Measurements from ENCODE around the gene RPL37A.

The RPL37A gene
- long read RNA-seq, donor 1, transcript RPL37A-208 (2 exons, 2,225 nt): minor isoform, 24 of 3,443 reads
- long read RNA-seq, donor 1, transcript RPL37A-209 (3 exons, 1,701 nt): minor isoform, 37 of 3,443 reads
- long read RNA-seq, donor 1, transcript RPL37A-210 (4 exons, 3,647 nt): major isoform, 2,709 of 3,443 reads
- long read RNA-seq, donor 1, transcript RPL37A-201 (3 exons, 742 nt): minor isoform, 492 of 3,443 reads
- long read RNA-seq, donor 1, partial matches to known transcripts: 82 of 3,443 reads
- long read RNA-seq, donor 1, other reads (novel, unspliced or antisense): 88 of 3,443 reads
- long read RNA-seq, donor 2, transcript RPL37A-209 (3 exons, 1,701 nt): minor isoform, 20 of 2,155 reads
- long read RNA-seq, donor 2, transcript RPL37A-208 (2 exons, 2,225 nt): minor isoform, 15 of 2,155 reads
- long read RNA-seq, donor 2, transcript RPL37A-201 (3 exons, 742 nt): minor isoform, 350 of 2,155 reads
- long read RNA-seq, donor 2, transcript RPL37A-210 (4 exons, 3,647 nt): major isoform, 1,613 of 2,155 reads
- long read RNA-seq, donor 2, partial matches to known transcripts: 87 of 2,155 reads
- long read RNA-seq, donor 2, other reads (novel, unspliced or antisense): 59 of 2,155 reads
- long read RNA-seq, donor 3, transcript RPL37A-210 (4 exons, 3,647 nt): major isoform, 781 of 991 reads
- long read RNA-seq, donor 3, transcript RPL37A-201 (3 exons, 742 nt): minor isoform, 138 of 991 reads
- long read RNA-seq, donor 3, transcript RPL37A-209 (3 exons, 1,701 nt): minor isoform, 10 of 991 reads
- long read RNA-seq, donor 3, partial matches to known transcripts: 19 of 991 reads
- long read RNA-seq, donor 3, other reads (novel, unspliced or antisense): 36 of 991 reads
- long read RNA-seq, donor 4, transcript RPL37A-208 (2 exons, 2,225 nt): minor isoform, 9 of 1,849 reads
- long read RNA-seq, donor 4, transcript RPL37A-209 (3 exons, 1,701 nt): minor isoform, 12 of 1,849 reads
- long read RNA-seq, donor 4, transcript RPL37A-201 (3 exons, 742 nt): minor isoform, 267 of 1,849 reads
- long read RNA-seq, donor 4, transcript RPL37A-210 (4 exons, 3,647 nt): major isoform, 1,459 of 1,849 reads
- long read RNA-seq, donor 4, partial matches to known transcripts: 36 of 1,849 reads
- long read RNA-seq, donor 4, other reads (novel, unspliced or antisense): 58 of 1,849 reads
- long read RNA-seq, donor 5, transcript RPL37A-201 (3 exons, 742 nt): minor isoform, 216 of 1,893 reads
- long read RNA-seq, donor 5, transcript RPL37A-209 (3 exons, 1,701 nt): minor isoform, 29 of 1,893 reads
- long read RNA-seq, donor 5, transcript RPL37A-208 (2 exons, 2,225 nt): minor isoform, 5 of 1,893 reads
- long read RNA-seq, donor 5, transcript RPL37A-210 (4 exons, 3,647 nt): major isoform, 1,545 of 1,893 reads
- long read RNA-seq, donor 5, partial matches to known transcripts: 42 of 1,893 reads
- long read RNA-seq, donor 5, other reads (novel, unspliced or antisense): 52 of 1,893 reads
- long read RNA-seq, donor 6, transcript RPL37A-201 (3 exons, 742 nt): minor isoform, 450 of 1,801 reads
- long read RNA-seq, donor 6, transcript RPL37A-210 (4 exons, 3,647 nt): major isoform, 1,222 of 1,801 reads
- long read RNA-seq, donor 6, transcript RPL37A-207 (2 exons, 2,082 nt): minor isoform, 8 of 1,801 reads
- long read RNA-seq, donor 6, transcript RPL37A-209 (3 exons, 1,701 nt): minor isoform, 18 of 1,801 reads
- long read RNA-seq, donor 6, partial matches to known transcripts: 61 of 1,801 reads
- long read RNA-seq, donor 6, other reads (novel, unspliced or antisense): 34 of 1,801 reads
- long read RNA-seq, donor 7, transcript RPL37A-209 (3 exons, 1,701 nt): minor isoform, 36 of 2,559 reads
- long read RNA-seq, donor 7, transcript RPL37A-201 (3 exons, 742 nt): minor isoform, 412 of 2,559 reads
- long read RNA-seq, donor 7, transcript RPL37A-210 (4 exons, 3,647 nt): major isoform, 1,919 of 2,559 reads
- long read RNA-seq, donor 7, transcript RPL37A-208 (2 exons, 2,225 nt): minor isoform, 11 of 2,559 reads
- long read RNA-seq, donor 7, partial matches to known transcripts: 83 of 2,559 reads
- long read RNA-seq, donor 7, other reads (novel, unspliced or antisense): 85 of 2,559 reads
- long read RNA-seq, donor 8, transcript RPL37A-207 (2 exons, 2,082 nt): minor isoform, 6 of 1,561 reads
- long read RNA-seq, donor 8, transcript RPL37A-201 (3 exons, 742 nt): minor isoform, 198 of 1,561 reads
- long read RNA-seq, donor 8, transcript RPL37A-210 (4 exons, 3,647 nt): major isoform, 1,261 of 1,561 reads
- long read RNA-seq, donor 8, transcript RPL37A-209 (3 exons, 1,701 nt): minor isoform, 12 of 1,561 reads
- long read RNA-seq, donor 8, partial matches to known transcripts: 28 of 1,561 reads
- long read RNA-seq, donor 8, other reads (novel, unspliced or antisense): 49 of 1,561 reads

DNA sequence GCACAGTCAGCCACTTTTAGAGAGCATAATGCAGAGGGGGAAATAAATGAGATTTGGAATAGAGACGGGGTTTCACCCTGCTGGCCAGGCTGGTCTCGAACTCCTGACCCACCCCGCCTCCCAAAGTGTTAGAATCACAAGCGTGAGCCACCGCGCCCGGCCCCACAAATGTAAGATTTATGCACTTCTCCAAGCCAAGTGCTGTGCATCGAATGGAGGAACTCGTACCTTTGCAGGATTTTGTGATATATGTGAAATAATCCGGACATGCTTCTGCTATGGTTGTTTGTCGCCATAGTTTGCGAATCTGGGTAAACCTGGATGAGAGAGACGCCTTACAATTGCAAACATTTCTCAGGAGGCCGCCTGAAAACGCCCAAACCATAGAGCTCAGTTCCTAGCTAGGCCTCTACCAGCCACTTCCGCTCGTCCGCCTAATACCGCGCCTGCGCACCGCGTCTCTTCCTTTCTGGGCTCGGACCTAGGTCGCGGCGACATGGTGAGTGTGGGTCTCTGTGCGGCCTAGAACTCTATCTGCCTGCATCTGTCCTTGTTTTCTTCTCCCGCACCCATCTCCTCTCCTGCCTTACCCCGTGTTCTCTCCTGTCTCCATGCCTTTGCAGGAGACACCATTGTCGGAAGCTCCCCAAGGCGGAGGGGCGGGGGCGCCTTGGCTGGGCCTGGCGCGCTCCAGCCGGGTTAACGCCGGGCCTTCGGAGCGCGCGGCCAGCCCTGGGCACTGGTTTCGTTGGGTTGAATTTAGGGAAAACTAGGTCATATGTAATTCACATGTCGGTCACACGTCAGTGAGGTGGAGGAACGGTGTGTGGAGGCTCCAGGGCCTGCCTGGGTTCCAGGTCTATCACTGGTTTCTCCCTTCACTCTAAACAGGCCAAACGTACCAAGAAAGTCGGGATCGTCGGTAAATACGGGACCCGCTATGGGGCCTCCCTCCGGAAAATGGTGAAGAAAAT, at the start of gene RPL37A:
Gene RPL37A (plus strand): TSS at position 466 of the 974 bp plus-strand sequence. CDS start 31 bp downstream, at position 497.
- peak; percentile 96 for DNase-seq

GRCh38 chr2:216450346-216450745, 48.3 kb upstream of the RPL37A start:
- DNase-seq: no peak

- no peak for DNase-seq
These were observed 47.9 kb upstream of the RPL37A start for GRCh38 chr2:216450784-216451183.

GRCh38 chr2:216453955-216454614, 44.6 kb upstream of the RPL37A start:
- no peak for DNase-seq

DNA sequence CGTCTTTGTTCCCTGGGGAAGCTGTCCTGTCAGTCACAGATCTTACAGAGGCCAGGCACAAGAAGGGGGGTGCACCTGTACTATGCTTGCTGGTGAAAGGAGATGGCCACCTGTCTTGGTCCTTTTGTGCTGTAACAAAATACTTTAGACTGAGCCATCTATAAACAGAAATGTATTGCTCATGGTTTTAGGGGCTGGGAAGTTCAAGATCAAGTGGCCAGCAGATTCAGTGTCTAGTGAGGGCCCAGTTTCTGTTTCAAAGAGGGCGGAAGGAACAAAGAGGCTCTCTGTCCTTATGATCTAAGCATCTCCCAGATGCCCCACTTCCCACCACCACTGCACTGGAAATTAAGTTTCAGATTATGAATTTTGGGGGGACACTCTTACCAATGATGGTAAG, 35.5 kb upstream of the RPL37A start:
- DNase-seq: no peak

DNA sequence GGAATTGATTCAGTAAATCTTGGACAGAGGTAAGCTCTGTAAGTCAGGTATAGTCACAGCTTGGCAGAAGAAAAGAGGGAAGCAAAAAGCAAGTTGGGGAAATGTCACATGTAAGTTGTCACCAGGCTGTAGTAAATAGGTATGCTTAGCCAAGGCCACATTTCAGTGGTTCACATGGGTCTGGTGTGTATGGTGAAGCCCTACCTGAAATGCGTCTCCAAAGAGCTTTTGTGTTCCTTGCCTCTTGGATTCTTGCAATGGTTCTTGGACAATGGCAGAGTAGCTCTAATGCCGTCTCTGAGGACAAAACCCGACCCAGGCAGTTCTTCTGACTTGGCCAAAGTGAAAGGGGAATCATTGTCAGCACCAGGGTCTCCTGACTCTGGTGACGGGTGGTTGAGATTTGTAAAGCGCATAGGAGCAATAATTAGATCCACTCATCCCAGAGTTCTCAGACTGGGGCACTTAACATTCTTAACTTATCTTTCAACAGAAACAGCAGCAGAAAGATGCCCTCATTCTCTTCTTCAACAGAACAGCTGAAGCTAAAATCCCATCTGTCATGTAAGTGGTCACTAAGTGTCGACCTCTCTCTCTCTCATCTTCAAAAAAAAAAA, 34.4 kb upstream of the RPL37A start:
- no peak for DNase-seq

GRCh38 chr2:216465579-216466195, 33.0 kb upstream of the RPL37A start:
- DNase-seq: no peak

- no peak for DNase-seq
These were observed 30.8 kb upstream of the RPL37A start for GRCh38 chr2:216467845-216468244.

DNA sequence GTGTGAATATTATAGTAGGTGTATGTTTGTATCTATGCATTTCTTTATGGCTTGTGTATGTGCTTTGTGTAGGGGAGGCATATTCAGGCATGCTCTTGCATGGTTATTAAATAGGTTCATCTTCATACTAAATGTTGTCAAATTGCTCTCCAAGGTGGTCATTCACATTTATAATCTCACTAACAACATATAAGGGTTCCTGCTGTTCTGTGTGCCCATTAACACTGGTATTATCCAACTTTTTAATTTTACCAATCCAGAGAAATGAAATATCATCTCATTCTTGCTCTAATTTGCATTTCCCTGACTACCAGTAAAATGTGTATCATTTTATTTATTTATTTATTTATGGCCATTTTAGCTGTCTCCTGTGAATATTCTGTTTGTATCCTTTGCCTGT, 29.0 kb upstream of the RPL37A start:
- no peak for DNase-seq

DNA sequence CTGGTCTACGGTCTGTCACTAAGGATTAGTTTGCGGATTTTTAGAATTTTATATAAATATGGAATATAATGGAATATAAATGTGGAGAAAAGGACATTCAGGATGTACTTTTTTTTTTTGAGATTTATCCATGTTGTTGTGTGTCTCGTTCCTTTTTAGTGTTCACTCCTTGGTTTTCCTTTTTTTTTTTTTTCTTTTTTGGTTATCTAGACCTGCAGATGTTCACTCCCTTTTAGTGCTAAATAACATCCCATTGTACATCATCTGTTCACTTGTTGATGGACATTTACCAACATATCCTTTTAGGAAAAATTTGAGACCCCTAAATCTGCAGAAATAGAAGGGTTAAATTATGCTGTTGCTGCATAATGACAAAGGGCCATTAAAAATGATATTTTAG, 25.5 kb upstream of the RPL37A start:
- no peak for DNase-seq

DNA sequence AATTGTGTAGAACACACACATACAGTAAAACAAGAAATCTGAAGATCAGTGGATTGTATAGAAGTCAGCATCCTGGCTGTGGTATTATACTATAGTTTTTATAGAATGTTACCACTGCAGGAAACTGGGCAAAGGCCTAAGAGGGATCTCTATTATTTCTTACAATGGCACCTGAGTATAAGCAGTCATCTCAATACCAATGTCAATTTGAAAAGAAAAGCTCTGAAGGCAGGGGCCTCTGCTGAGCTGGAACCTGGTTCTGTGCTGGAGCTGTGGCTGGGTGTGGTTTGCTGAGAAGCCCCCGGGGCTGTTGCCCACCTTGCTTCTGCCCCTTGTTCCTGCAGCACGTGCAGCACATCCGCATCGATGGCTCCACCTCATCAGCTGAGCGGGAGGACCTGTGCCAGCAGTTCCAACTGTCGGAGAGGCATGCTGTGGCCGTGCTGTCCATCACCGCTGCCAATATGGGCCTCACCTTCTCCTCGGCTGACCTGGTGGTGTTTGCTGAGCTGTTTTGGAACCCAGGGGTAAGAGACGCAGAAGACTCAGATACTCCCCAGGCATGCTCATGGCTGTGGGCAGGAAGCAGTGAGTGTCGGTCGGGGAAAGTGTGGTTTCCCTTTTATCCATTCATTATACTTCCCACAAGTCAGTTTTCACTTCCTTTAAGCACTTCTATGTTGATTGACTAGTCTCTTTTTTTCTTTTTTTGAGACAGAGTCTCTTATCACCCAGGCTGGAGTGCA, 23.5 kb upstream of the RPL37A start:
- no peak for DNase-seq

- no peak for DNase-seq
These were observed 22.9 kb upstream of the RPL37A start for GRCh38 chr2:216475767-216476166.

DNA sequence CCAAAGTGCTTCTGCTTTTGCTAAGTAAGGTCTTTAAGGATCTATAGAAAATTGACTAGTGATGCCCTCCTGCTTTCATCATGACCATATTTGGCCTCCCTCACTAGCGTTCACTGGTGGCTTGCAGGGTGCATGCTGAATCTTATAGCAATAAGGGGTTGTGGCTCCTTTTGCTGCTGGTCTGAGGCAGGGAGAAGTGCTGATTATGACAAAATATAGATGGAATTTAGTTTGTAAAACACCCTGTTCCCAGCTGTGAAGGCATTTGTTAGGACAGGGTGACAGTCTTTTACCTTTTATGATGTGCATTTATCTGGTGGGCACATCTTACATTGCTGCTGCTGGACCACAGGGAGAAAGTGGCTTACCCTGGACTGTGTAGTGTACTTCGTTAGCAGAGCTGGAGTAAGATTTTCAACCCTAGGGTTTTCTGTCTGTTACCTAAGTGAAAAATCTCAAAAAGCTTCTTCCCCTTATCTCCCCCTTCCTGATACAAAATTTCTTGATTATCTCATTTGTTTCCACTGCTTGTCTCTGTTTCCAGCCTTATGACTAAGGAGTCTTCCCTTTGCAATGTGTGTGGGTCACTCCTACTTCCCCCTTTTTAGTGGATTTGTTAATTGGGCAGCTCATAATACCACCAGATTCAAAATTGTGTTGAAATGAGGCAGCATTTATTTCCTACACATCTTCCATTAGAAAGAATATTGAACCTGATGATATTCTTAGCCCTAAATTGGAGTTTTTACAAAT, 21.2 kb upstream of the RPL37A start:
- DNase-seq: no peak

DNA sequence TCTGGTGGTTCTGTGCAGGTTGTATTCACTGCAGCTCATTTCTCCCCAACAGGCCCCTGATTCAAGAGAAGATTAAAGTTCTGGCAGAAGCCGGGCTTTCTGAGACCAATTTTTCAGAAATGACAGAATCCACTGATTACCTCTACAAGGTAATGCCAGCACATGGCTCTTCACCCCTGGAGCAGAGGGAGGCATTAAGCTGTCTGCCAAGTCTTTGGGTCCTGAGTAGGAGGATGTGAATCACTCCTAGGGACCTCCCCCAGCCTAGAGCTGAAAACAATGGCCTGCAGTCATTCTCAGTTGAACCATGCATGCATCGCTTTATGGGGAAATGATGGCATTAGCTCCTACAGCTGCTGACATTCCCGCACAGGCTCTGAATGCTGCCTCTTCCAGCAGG, 20.5 kb upstream of the RPL37A start:
- no peak for DNase-seq

DNA sequence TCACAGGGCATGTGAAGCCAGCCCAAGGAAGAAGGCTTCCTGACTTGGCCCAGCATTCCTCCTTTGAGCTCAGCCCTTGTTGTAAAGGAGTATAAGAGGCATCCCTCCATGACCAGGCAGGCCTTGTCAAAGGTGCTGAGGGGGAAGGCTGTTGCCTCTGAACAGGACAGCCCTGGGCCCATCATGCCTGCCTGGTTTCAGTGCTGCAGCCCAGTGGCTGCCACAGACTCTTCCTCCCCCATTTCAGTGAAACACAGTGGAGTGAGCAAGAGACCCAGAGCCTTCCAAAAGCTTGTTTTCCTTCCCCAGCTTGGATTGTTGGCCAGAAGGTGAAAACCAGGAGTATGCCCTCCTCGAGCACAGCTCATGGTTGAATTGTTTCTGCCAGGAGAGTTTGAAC, 19.9 kb upstream of the RPL37A start:
- DNase-seq: no peak

DNA sequence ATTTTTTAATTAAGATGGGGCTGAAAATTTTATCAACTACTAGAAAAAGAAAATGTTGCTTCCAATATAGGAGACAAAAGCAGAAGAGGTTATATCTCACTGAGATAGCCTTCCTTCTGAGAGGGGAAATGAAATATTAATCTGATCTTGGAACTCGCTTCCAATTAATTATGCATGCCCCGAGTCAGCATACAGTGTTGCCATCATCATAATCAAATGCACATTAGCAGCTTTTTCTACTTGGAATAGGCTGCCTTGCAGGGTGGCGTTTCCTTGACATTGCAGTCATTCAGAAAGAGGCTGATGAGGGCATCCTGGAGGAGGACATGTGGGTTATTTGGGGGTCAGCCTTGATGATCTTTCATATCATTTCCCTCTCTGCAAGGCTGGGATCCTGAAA, 18.4 kb upstream of the RPL37A start:
- no peak for DNase-seq

Data from right kidney (tissue), 9 donors.